Caco-2 (cell line): ENCODE data around the gene MEI4. TPM values are rescaled to one million over a fixed set of nuclear protein-coding genes. Genes with fewer than 3 reads are reported as not detected.
A peak's percentile ranks its signal among the peaks of the same experiment; 100 is the strongest.
"Not testable (repeated sequence)": the region's sequence is repeated elsewhere in the genome, so short reads cannot be mapped to it uniquely, and the experiment has no call there.

Source experiments
- BruUV-seq: library from RNA; stranded (reverse); fragments of 400-500 nt; replicated peaks from 2 replicates; lab custom pipeline; 2021; lab: Mats Ljungman, UMichigan
- CTCF ChIA-PET: fragments of 300-600 bp; sonication (Branson Sonifier 250); formaldehyde crosslinking; loops from one replicate; lab custom pipeline; 2022; ENCODE audit warnings: antibody characterized with exemption; lab: Charles Lee
- POLR2A ChIA-PET: fragments of 300-600 bp; sonication (Branson Sonifier 250); formaldehyde crosslinking; loops from one replicate; lab custom pipeline; 2022; ENCODE audit warnings: antibody characterized with exemption; lab: Charles Lee
- DNase-seq, 2 experiments: peaks; one replicate each; pipeline versions ENCODE4 v3.0.0 to v3.0.0-alpha.2; 2020 to 2022
- H3K27me3 ChIP-seq: replicated peaks from 2 replicates; pipeline ENCODE4 v1.6.0; 2011; ENCODE audit warnings: low read length; ENCODE audit not compliant: control insufficient read depth, insufficient read depth
- H3K36me3 ChIP-seq: 2 replicates; pipeline ENCODE4 v1.5.1; 2011; ENCODE audit warnings: low read length; ENCODE audit not compliant: control insufficient read depth, insufficient read depth
- H3K4me1 ChIP-seq: fragments of 250-450 bp; sonication (Bioruptor Pico); 2 replicates; pipeline ENCODE4 v1.5.1; 2020; ENCODE audit warnings: mild to moderate bottlenecking
- H3K4me3 ChIP-seq: 2 replicates; pipeline ENCODE4 v1.5.1; 2011; ENCODE audit warnings: low read depth, mild to moderate bottlenecking, control low read depth, low read length
- H3K9me3 ChIP-seq: fragments of 250-450 bp; sonication (Bioruptor Pico); 2 replicates; pipeline ENCODE4 v1.5.1; 2020; ENCODE audit warnings: mild to moderate bottlenecking, moderate library complexity
- H3K27ac Mint-ChIP-seq: one replicate; pipeline ENCODE4 v1.8.0; 2022; ENCODE audit warnings: mixed read lengths; ENCODE audit not compliant: unreplicated experiment
- H3K27me3 Mint-ChIP-seq: one replicate; pipeline ENCODE4 v1.8.0; 2022; ENCODE audit warnings: mixed read lengths; ENCODE audit not compliant: insufficient read depth, unreplicated experiment
- H3K36me3 Mint-ChIP-seq: one replicate; pipeline ENCODE4 v1.8.0; 2022; ENCODE audit warnings: mild to moderate bottlenecking, mixed read lengths; ENCODE audit not compliant: insufficient read depth, unreplicated experiment
- H3K4me1 Mint-ChIP-seq: one replicate; pipeline ENCODE4 v1.8.0; 2022; ENCODE audit warnings: low read depth, mixed read lengths; ENCODE audit not compliant: unreplicated experiment
- H3K4me3 Mint-ChIP-seq: one replicate; pipeline ENCODE4 v1.8.0; 2022; ENCODE audit warnings: mild to moderate bottlenecking, moderate library complexity, mixed read lengths; ENCODE audit not compliant: unreplicated experiment
- H3K9me3 Mint-ChIP-seq: one replicate; pipeline ENCODE4 v1.8.0; 2022; ENCODE audit warnings: mixed read lengths; ENCODE audit not compliant: unreplicated experiment
- CTCF ChIP-seq, 2 experiments: fragments of 200-600 bp in 1 of 2; IDR thresholded peaks; 1 replicate in 1 of 2; 2 replicates in 1 of 2; pipeline versions ENCODE4 v1.5.1 to v1.8.0; 2011 to 2022; ENCODE audit warnings: antibody characterized with exemption in 1 of 2, control low read depth in 1 of 2, inconsistent platforms in 1 of 2, low read depth in 1 of 2, low read length in 1 of 2, mild to moderate bottlenecking in 1 of 2, moderate library complexity in 1 of 2; ENCODE audit not compliant: insufficient read depth in 1 of 2, severe bottlenecking in 1 of 2, unreplicated experiment in 1 of 2
- intact Hi-C: fragments of 100-400 bp; cut with micrococcal nuclease; formaldehyde crosslinking; loops from one replicate; pipeline ENCODE4 v1.10.0; 2022; ENCODE audit not compliant: unreplicated experiment
- total RNA-seq: library from RNA; stranded (reverse); gene quantifications from 2 replicates; pipeline ENCODE4 v1.2.3, GENCODE V29; 2022

MEI4 gene
- total RNA-seq, 1 experiment from 2014 or later = not detected

GRCh38 chr6:77740380-77740779 lies 87.5 kb downstream of the MEI4 start:
- Histone ChIP-seq H3K36me3 (no peaks in the 10 kb centered on the region), H3K27me3 (no peaks in the 10 kb centered on the region), H3K4me3 (no peak overlapping the region), H3K4me1 (no peaks in the 10 kb centered on the region), H3K9me3 (no peaks in the 10 kb centered on the region)
- peaks cover 10% of the 10 kb centered on the region for H3K9me3 Mint-ChIP-seq
- no peak overlapping the region for H3K27ac Mint-ChIP-seq
- no peaks in the 10 kb centered on the region for H3K4me1 Mint-ChIP-seq
- intact Hi-C loops = loop anchor here (1.0 kb wide), 2 partner anchors 94 to 186 kb away; no protein-coding TSS in a partner anchor
- no peak overlapping the region for H3K4me3 Mint-ChIP-seq
- CTCF ChIA-PET = no interaction called here
- POLR2A ChIA-PET = no interaction called here
- no TSS peak for BruUV-seq
- H3K36me3 Mint-ChIP-seq = no peaks in the 10 kb centered on the region
- DNase-seq = peak in 1 of 2 experiments; percentile 2
- no peaks in the 10 kb centered on the region for H3K27me3 Mint-ChIP-seq
- TF ChIP-seq CTCF (IDR thresholded peaks at IDR 0.05; ENCODE audit: insufficient read depth in 1 of 2, low read depth in 1 of 2, low read length in 1 of 2, severe bottlenecking in 1 of 2, unreplicated experiment in 1 of 2) = peak; percentile 41 to 44

GRCh38 chr6:77752156-77752555 lies 99.3 kb downstream of the MEI4 start:
- H3K27me3 Mint-ChIP-seq, intact Hi-C loops, BruUV-seq, POLR2A ChIA-PET, H3K9me3 ChIP-seq, H3K4me3 ChIP-seq, H3K36me3 Mint-ChIP-seq, CTCF ChIA-PET, H3K4me1 ChIP-seq, H3K4me3 Mint-ChIP-seq, H3K27me3 ChIP-seq, H3K27ac Mint-ChIP-seq, H3K4me1 Mint-ChIP-seq, H3K36me3 ChIP-seq, DNase-seq: not testable (repeated sequence)
- peaks cover 11% of the 10 kb centered on the region for H3K9me3 Mint-ChIP-seq

DNA sequence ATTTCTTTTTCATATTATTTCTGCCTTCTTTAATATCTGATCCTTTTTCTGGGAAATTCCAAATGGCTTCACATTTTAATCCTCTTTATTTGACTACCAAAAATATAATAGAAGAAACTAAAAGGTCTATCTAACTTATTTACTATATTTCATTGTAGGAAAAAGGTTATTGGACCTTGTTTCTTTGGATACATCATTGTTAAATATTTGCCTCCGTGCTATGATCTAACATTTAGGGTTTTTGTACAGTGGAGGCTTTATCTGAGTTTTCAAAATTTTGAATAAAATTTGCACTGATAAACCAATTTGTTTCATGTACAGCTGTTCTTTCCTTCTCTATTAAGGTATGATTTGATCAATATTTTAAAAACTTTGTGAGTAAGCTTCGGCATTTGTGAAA lies 109.5 kb downstream of the MEI4 start:
- POLR2A ChIA-PET = no interaction called here
- Mint-ChIP-seq H3K4me3 (no peak overlapping the region), H3K27ac (no peak overlapping the region), H3K4me1 (peaks cover 10% of the 10 kb centered on the region), H3K9me3 (no peaks in the 10 kb centered on the region), H3K36me3 (no peaks in the 10 kb centered on the region), H3K27me3 (no peaks in the 10 kb centered on the region)
- intact Hi-C loops = no loop called here
- CTCF ChIA-PET = no interaction called here
- no peak overlapping the region for H3K4me3 ChIP-seq
- H3K36me3 ChIP-seq = no peaks in the 10 kb centered on the region
- TF ChIP-seq CTCF (IDR thresholded peaks at IDR 0.05; ENCODE audit: insufficient read depth in 1 of 2, low read depth in 1 of 2, low read length in 1 of 2, severe bottlenecking in 1 of 2, unreplicated experiment in 1 of 2) = no peak
- no peaks in the 10 kb centered on the region for H3K9me3 ChIP-seq
- H3K4me1 ChIP-seq = no peaks in the 10 kb centered on the region
- no TSS peak for BruUV-seq
- DNase-seq = no peak
- no peaks in the 10 kb centered on the region for H3K27me3 ChIP-seq

- Mint-ChIP-seq H3K36me3 (no peaks in the 10 kb centered on the region), H3K27ac (no peak overlapping the region), H3K9me3 (no peaks in the 10 kb centered on the region), H3K4me3 (no peak overlapping the region), H3K27me3 (no peaks in the 10 kb centered on the region), H3K4me1 (peaks cover 10% of the 10 kb centered on the region)
- Histone ChIP-seq H3K36me3 (no peaks in the 10 kb centered on the region), H3K4me1 (no peaks in the 10 kb centered on the region), H3K4me3 (no peak overlapping the region), H3K9me3 (no peaks in the 10 kb centered on the region), H3K27me3 (no peaks in the 10 kb centered on the region)
- intact Hi-C loops = no loop called here
- ChIA-PET CTCF (no interaction called here), POLR2A (no interaction called here)
- no peak for DNase-seq
- TF ChIP-seq CTCF (IDR thresholded peaks at IDR 0.05; ENCODE audit: insufficient read depth in 1 of 2, low read depth in 1 of 2, low read length in 1 of 2, severe bottlenecking in 1 of 2, unreplicated experiment in 1 of 2) = no peak
- BruUV-seq = no TSS peak
Measured at GRCh38 chr6:77763124-77763523, 110.3 kb downstream of the MEI4 start.
